Retinal pigment epithelial cell (primary cell): ENCODE data around the gene MMP28.
A peak's percentile ranks its signal among the peaks of the same experiment; 100 is the strongest.

Experiments
- DNase-seq: peaks from one replicate; pipeline ENCODE4 v3.0.0-alpha.2; 2010; ENCODE audit warnings: low read depth
- H3K4me3 ChIP-seq: 2 replicates; pipeline ENCODE4 v1.5.1; 2011; ENCODE audit warnings: mild to moderate bottlenecking, low read length, control low read depth, moderate library complexity
- TF ChIP-seq, protein P1 (sequence below): conservative IDR thresholded peaks from 2 replicates; pipeline ENCODE4 v1.5.1; 2011; ENCODE audit warnings: low read depth, low read length, control low read depth, inconsistent platforms

MMP28 gene

GRCh38 chr17:35738519-35739133, 56.8 kb downstream of the MMP28 start:
- no peak overlapping the region for H3K4me3 ChIP-seq
- no peak for DNase-seq
- TF ChIP-seq, protein P1, sequence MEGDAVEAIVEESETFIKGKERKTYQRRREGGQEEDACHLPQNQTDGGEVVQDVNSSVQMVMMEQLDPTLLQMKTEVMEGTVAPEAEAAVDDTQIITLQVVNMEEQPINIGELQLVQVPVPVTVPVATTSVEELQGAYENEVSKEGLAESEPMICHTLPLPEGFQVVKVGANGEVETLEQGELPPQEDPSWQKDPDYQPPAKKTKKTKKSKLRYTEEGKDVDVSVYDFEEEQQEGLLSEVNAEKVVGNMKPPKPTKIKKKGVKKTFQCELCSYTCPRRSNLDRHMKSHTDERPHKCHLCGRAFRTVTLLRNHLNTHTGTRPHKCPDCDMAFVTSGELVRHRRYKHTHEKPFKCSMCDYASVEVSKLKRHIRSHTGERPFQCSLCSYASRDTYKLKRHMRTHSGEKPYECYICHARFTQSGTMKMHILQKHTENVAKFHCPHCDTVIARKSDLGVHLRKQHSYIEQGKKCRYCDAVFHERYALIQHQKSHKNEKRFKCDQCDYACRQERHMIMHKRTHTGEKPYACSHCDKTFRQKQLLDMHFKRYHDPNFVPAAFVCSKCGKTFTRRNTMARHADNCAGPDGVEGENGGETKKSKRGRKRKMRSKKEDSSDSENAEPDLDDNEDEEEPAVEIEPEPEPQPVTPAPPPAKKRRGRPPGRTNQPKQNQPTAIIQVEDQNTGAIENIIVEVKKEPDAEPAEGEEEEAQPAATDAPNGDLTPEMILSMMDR, result no peak

DNA sequence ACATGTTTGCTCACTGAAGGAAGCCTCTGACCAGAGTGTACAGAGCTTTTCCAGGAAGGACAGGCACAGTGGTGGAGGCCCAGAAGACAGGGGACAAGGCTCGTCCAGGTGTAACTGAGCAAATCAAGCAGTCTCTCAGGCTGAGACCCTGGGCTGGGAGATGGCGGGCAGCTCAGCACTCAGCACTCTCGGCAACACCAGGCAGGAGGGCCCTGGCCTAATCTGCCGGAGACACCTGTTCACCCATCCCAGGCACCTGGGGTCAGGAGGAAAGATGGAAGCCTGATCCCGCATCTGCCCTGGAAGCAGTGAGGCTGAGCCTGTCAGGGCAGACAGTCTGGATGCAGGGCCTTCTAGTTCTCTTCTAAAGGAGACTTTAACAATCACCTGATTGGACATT, 59.2 kb downstream of the MMP28 start:
- TF ChIP-seq, protein P1, result no peak
- no peak overlapping the region for H3K4me3 ChIP-seq
- DNase-seq, result no peak

DNA sequence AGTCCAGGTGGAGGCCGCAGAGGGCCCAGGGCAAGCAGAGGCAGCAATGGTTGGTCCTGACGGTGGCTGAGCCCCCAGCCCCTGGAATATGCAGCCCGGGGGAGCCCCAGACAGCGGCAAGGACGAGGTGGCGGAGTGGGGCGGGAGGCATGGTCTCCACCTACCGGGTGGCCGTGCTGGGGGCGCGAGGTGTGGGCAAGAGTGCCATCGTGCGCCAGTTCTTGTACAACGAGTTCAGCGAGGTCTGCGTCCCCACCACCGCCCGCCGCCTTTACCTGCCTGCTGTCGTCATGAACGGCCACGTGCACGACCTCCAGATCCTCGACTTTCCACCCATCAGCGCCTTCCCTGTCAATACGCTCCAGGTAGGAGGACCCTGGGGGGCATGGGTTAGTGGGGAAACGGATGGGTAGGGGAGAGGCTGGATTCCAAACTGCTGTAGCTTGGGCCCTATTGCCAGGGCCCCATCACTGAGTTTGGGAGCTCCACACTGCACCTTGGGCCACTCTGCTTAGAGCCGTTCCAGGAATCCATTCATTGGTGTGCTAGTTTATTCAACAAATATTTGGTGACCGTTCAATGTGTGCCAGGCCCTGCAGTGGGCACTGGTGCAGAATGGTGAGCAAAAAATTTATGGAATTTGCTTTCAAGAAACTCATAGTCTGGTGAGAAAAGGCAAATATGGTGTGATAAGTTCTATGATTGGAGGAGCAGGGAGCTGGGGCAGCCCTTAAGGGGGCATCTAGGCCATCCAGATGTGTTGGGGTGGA, 60.2 kb downstream of the MMP28 start:
- no peak for DNase-seq
- TF ChIP-seq, protein P1, result no peak
- H3K4me3 ChIP-seq, result no peak overlapping the region

DNA sequence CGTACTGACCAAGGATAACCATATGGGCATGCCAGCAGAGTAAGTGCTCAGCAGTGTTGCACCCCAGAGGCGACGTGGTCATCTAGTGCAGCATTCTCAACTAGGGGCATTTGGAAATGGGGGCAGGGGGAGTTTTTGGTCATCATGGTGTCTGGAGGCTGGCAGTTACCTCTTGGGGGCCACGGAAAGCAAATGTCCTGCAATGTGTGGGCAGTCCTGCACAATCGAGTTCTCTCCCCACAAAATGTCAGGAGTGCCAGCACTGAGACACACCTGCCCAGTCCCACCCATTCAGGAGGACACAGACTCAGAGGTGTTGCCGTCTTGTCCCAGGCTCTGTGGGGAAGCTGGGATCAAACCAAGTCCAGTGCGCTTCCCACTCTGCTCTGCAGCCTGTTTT, 61.0 kb downstream of the MMP28 start:
- TF ChIP-seq, protein P1, result no peak
- DNase-seq, result no peak
- no peak overlapping the region for H3K4me3 ChIP-seq

DNA sequence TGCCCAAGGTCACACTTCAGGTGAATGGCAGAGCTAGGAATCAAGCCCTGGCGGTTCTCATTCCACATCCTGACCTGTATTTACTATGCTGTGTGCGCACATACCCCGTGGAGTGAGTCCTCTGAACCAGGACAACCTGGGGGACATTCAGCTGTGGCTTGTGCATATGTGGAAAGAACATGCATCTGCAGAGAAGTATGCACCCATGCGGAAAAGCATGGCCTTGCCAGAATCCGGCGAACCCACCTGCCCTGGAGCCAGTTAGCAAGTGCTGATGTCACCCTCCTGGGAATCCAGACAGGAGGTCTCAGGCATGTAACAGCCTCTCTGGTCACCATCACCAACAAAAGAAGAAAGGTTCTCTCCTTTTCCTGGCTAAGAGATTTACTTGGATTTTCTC, 62.1 kb downstream of the MMP28 start:
- TF ChIP-seq, protein P1, result no peak
- no peak for DNase-seq
- H3K4me3 ChIP-seq, result no peak overlapping the region

GRCh38 chr17:35732806-35733136, 62.7 kb downstream of the MMP28 start:
- TF ChIP-seq, protein P1, result no peak
- DNase-seq, result no peak
- H3K4me3 ChIP-seq, result peak overlapping the region; percentile 70
